Neutrophil (primary cell): ENCODE results near the gene CTBP1.

Experiments
- H3K27ac ChIP-seq: fragments of 200-600 bp; sonication (generic); 2 replicates; pipeline ENCODE4 v1.5.1; 2016; ENCODE audit warnings: mild to moderate bottlenecking, moderate library complexity
- H3K27me3 ChIP-seq: fragments of 200-600 bp; sonication (generic); 2 replicates; pipeline ENCODE4 v1.6.0; 2016; ENCODE audit warnings: mild to moderate bottlenecking
- H3K36me3 ChIP-seq: fragments of 200-600 bp; sonication (generic); 2 replicates; pipeline ENCODE4 v1.5.1; 2017
- H3K4me1 ChIP-seq, 2 experiments: fragments of 200-600 bp in 1 of 2; sonication (generic) in 1 of 2; 1 replicate in 1 of 2; 2 replicates in 1 of 2; pipeline versions ENCODE4 v1.5.1 to v1.6.1; 2013 to 2016; ENCODE audit warnings: low read depth in 1 of 2, low read length in 1 of 2, mild to moderate bottlenecking in 1 of 2, moderate library complexity in 1 of 2; ENCODE audit not compliant: control insufficient read depth in 1 of 2, insufficient read depth in 1 of 2
- H3K4me3 ChIP-seq, 2 experiments: fragments of 200-600 bp in 1 of 2; sonication (generic) in 1 of 2; 1 replicate in 1 of 2; 2 replicates in 1 of 2; pipeline ENCODE4 v1.5.1; 2013 to 2016; ENCODE audit warnings: low read depth in 1 of 2, low read length in 1 of 2, mild to moderate bottlenecking in 1 of 2, moderate library complexity in 1 of 2
- H3K9me3 ChIP-seq: fragments of 200-600 bp; sonication (generic); 2 replicates; pipeline ENCODE4 v1.5.1; 2016
- TF ChIP-seq, protein P1 (sequence below): fragments of 200-600 bp; sonication (generic); IDR thresholded peaks from 2 replicates; pipeline ENCODE4 v1.5.1; 2016; ENCODE audit warnings: antibody characterized with exemption

The CTBP1 gene

DNA sequence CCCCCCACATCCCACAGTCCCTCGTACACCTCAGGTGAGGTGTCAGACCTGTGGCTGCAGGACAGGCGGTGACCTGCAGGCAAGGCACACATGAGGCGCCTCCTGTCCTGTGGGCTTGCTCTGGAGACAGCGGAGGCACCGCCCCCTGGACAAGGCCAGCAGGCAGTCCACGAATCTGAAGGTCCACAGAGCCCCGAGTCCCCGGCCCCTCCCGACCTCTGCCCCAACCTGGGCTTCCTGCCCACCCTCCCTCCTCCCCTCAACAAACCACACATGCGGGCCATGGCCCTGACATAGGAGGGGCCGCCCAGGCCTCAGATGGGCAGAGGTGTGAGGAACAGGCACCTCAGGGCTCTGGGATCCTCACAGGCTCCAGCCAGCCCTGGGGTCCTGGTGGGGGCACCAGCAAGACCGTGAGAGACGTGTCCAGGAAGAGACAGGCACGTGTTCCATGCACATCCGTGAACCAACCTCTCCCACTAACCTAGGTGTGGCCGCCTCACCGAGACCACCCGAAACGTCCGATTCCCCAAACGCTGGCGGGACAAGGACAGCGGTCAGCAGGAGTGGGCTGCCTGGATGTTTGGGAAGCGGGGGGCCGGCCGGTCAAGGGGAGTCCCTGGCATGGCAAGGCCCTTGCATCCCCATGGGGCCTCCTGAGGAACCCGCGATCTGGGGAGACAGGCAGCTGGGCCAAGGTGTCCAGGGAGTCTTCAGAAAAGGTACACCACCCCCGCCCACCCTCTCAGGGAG, 25.8 kb downstream of the CTBP1 start:
- peaks cover 73% of the 10 kb centered on the region for H3K36me3 ChIP-seq
- H3K27ac ChIP-seq, result no peak overlapping the region
- H3K9me3 ChIP-seq, result no peaks in the 10 kb centered on the region
- no peak overlapping the region for H3K4me3 ChIP-seq
- H3K27me3 ChIP-seq, result no peaks in the 10 kb centered on the region
- TF ChIP-seq, protein P1, sequence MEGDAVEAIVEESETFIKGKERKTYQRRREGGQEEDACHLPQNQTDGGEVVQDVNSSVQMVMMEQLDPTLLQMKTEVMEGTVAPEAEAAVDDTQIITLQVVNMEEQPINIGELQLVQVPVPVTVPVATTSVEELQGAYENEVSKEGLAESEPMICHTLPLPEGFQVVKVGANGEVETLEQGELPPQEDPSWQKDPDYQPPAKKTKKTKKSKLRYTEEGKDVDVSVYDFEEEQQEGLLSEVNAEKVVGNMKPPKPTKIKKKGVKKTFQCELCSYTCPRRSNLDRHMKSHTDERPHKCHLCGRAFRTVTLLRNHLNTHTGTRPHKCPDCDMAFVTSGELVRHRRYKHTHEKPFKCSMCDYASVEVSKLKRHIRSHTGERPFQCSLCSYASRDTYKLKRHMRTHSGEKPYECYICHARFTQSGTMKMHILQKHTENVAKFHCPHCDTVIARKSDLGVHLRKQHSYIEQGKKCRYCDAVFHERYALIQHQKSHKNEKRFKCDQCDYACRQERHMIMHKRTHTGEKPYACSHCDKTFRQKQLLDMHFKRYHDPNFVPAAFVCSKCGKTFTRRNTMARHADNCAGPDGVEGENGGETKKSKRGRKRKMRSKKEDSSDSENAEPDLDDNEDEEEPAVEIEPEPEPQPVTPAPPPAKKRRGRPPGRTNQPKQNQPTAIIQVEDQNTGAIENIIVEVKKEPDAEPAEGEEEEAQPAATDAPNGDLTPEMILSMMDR, result no peak
- peaks cover 14 to 15% of the 10 kb centered on the region in 2 experiments for H3K4me1 ChIP-seq

DNA sequence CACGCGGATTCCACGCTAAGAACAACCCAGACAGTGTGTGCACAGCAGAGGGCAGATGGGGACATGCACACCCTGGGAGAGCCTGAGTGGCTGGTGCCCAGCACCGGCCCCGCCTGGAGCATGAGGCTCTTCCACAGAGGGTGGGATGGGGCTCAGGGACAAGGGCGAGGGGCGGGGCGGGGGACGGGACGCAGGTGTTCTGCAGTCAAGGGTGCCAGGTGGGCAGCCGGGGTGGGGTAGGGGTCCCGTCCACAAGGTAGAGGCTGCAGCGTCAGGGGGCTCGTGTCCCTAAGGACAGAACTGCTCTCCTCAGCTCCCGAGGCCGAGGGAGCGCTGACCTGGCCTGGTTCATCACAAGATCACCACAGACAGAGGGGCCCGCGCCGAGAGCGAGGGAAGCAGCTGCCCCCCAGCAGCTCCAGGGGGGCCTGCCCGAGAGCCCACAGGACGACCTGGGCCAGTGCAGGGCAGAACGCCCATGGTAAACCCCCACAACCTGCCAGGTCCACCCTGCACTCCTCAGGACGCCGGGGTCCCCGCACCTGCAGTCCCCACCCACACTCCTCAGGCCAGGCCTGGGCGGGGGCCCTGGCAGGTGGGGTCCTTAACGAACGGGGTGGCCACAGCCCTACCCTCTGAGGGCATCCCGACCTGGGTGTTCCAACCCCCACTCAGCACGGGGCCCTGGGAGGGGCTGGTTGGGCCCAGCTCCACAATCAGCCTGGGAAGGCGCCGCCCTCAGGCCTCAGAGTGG, 26.7 kb downstream of the CTBP1 start:
- H3K4me3 ChIP-seq, result no peak overlapping the region
- H3K4me1 ChIP-seq, result peaks cover 15 to 19% of the 10 kb centered on the region in 2 experiments
- no peaks in the 10 kb centered on the region for H3K27me3 ChIP-seq
- H3K27ac ChIP-seq, result no peak overlapping the region
- H3K9me3 ChIP-seq, result no peaks in the 10 kb centered on the region
- TF ChIP-seq, protein P1, result no peak
- H3K36me3 ChIP-seq, result peaks cover 64% of the 10 kb centered on the region

DNA sequence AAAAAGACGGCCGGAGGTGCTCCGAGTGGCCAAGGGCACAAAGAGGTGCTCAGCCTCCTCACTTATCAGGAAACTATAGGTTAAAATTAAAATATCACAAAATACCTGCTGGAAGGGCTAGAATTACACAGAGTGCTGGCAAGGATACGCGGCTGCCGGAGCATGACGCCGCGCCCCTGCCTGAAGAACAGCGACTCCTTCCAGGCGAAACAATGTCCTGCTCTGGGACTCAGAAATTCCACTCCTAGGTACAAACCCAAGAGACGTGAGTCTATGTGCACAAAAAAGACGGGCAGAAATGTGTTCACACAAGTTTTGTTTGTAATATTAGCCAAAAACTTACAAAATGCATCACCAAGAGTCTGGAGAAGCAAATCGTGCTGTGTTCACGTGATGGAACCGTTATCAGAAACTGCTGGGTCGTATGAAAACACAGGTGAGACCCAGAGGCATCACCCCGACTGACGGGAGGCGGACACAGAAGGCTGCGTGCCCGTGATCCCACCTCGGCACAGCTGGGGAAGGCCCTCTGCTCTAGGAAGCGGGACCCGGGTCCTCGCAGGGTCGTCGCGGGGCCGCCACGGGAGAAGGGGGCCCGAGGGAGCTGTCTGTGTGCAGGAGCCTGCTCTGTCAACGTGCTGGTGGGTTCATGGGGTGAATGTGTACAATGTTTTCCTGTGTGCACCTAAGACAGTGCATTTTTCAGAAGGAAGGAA, 27.6 kb downstream of the CTBP1 start:
- H3K4me3 ChIP-seq, result no peak overlapping the region
- H3K27ac ChIP-seq, result no peak overlapping the region
- TF ChIP-seq, protein P1, result no peak
- no peaks in the 10 kb centered on the region for H3K27me3 ChIP-seq
- H3K36me3 ChIP-seq, result peaks cover 59% of the 10 kb centered on the region
- H3K9me3 ChIP-seq, result no peaks in the 10 kb centered on the region
- peaks cover 24 to 28% of the 10 kb centered on the region in 2 experiments for H3K4me1 ChIP-seq

DNA sequence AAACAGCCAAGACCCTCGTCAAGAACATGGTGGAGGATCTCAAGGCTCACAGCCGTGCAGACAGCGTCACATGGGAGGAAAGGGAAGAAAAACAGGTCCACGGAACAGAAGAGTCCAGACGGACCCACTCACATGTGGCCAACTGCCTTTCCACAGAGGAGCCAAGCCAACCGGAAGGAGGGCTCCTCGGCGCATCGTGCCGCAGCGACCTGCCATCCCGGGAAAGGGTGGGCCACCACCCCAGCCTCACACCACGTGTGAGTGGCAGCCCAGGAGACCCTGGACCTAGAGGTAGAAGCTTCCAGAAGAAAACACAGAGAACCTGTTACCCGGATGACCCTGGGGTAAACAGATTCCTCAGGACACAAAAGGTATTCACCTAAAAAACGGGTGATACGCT, 28.4 kb downstream of the CTBP1 start:
- H3K4me3 ChIP-seq, result no peak overlapping the region
- peaks cover 59% of the 10 kb centered on the region for H3K36me3 ChIP-seq
- no peaks in the 10 kb centered on the region for H3K9me3 ChIP-seq
- H3K27ac ChIP-seq, result no peak overlapping the region
- H3K27me3 ChIP-seq, result no peaks in the 10 kb centered on the region
- TF ChIP-seq, protein P1, result no peak
- H3K4me1 ChIP-seq, result peaks cover 25 to 29% of the 10 kb centered on the region in 2 experiments

DNA sequence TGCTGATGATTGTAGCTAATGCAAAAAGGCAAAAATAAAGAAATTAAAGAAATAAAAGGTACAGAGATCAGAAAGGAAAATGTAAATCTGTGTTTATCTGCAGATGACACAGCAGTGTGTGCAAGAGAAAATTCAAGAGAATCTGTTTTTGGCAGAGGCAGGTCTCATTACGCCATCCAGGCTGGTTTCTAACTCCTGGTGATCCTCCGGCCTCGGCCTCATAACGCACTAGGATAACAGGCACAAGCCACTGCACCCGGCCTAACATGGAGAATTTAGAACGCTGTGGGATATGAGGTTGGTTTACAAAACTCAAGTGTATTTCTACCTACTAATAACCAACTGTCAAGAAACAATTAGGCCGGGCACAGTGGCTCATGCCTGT, 29.4 kb downstream of the CTBP1 start:
- Histone ChIP-seq H3K4me3 (no peak overlapping the region), H3K4me1 (peaks cover 25 to 29% of the 10 kb centered on the region in 2 experiments), H3K36me3 (peaks cover 59% of the 10 kb centered on the region), H3K27ac (peak overlapping the region; percentile 72), H3K9me3 (no peaks in the 10 kb centered on the region), H3K27me3 (no peaks in the 10 kb centered on the region)
- TF ChIP-seq, protein P1, result no peak
